AG09309 (cell line): ENCODE measurements around the gene MAU2.

ENCODE experiments used
- DNase-seq: peaks from one replicate; pipeline ENCODE4 v3.0.0-alpha.2; 2010; ENCODE audit warnings: low read depth
- H3K4me3 ChIP-seq: 2 replicates; pipeline ENCODE4 v1.5.1; 2011; ENCODE audit warnings: mild to moderate bottlenecking, low read depth, low read length, moderate library complexity; ENCODE audit not compliant: control insufficient read depth
- CTCF ChIP-seq: IDR thresholded peaks from 2 replicates; pipeline ENCODE4 v1.5.1; 2011; ENCODE audit warnings: mild to moderate bottlenecking, low read depth, low read length, inconsistent platforms; ENCODE audit not compliant: insufficient read depth, control insufficient read depth; ENCODE audit errors: missing control alignments

MAU2 gene

GRCh38 chr19:19278315-19278714, 42.3 kb upstream of the MAU2 start:
- TF ChIP-seq CTCF = no peak
- DNase-seq = no peak
- no peak overlapping the region for H3K4me3 ChIP-seq

- DNase-seq = no peak
- no peak overlapping the region for H3K4me3 ChIP-seq
- no peak for TF ChIP-seq CTCF
These were observed 41.5 kb upstream of the MAU2 start for GRCh38 chr19:19279062-19279612.

GRCh38 chr19:19279853-19280252, 40.8 kb upstream of the MAU2 start:
- no peak for DNase-seq
- H3K4me3 ChIP-seq = no peak overlapping the region
- no peak for TF ChIP-seq CTCF

- no peak overlapping the region for H3K4me3 ChIP-seq
- TF ChIP-seq CTCF = no peak
- DNase-seq = peak; percentile 10
These were observed 40.1 kb upstream of the MAU2 start for GRCh38 chr19:19280561-19280960.

- TF ChIP-seq CTCF = no peak
- H3K4me3 ChIP-seq = no peak overlapping the region
- no peak for DNase-seq
These were observed 34.9 kb upstream of the MAU2 start for GRCh38 chr19:19285686-19286085.

GRCh38 chr19:19292607-19293006, 28.0 kb upstream of the MAU2 start:
- no peak for DNase-seq
- no peak overlapping the region for H3K4me3 ChIP-seq
- TF ChIP-seq CTCF = no peak

- no peak for TF ChIP-seq CTCF
- DNase-seq = no peak
- no peak overlapping the region for H3K4me3 ChIP-seq
These were observed 25.7 kb upstream of the MAU2 start for GRCh38 chr19:19294914-19295313.
